WTC11 (cell line): ENCODE results near the gene LTBR.

Source experiments
- CTCF ChIP-seq: fragments of 200-600 bp; IDR thresholded peaks from 2 replicates; pipeline ENCODE4 v1.8.0; 2022; ENCODE audit warnings: antibody characterized with exemption
- ELF4 ChIP-seq: sonication (generic); formaldehyde crosslinking; IDR thresholded peaks from 2 replicates; pipeline ENCODE4 v1.8.1; 2022; ENCODE audit warnings: low read depth, mild to moderate bottlenecking, moderate library complexity, missing genetic modification reagents
- FOXP1 ChIP-seq: sonication (generic); formaldehyde crosslinking; IDR thresholded peaks from 2 replicates; pipeline ENCODE4 v1.8.0; 2022; ENCODE audit warnings: missing genetic modification reagents, mild to moderate bottlenecking, moderate library complexity, borderline replicate concordance
- GABPB1 ChIP-seq: sonication (generic); formaldehyde crosslinking; IDR thresholded peaks from 2 replicates; pipeline ENCODE4 v1.8.1; 2023; ENCODE audit warnings: mild to moderate bottlenecking, missing genetic modification reagents
- PRDM15 ChIP-seq: sonication (generic); formaldehyde crosslinking; IDR thresholded peaks from 2 replicates; pipeline ENCODE4 v1.8.0; 2022; ENCODE audit warnings: missing genetic modification reagents
- RELA ChIP-seq: sonication (generic); formaldehyde crosslinking; IDR thresholded peaks from 2 replicates; pipeline ENCODE4 v1.8.1; 2022; ENCODE audit warnings: missing genetic modification reagents, mild to moderate bottlenecking, borderline replicate concordance
- SP1 ChIP-seq: sonication (generic); formaldehyde crosslinking; conservative IDR thresholded peaks from 2 replicates; pipeline ENCODE4 v1.8.1; 2022; ENCODE audit warnings: missing genetic modification reagents
- TCF7 ChIP-seq: sonication (generic); formaldehyde crosslinking; IDR thresholded peaks from 2 replicates; pipeline ENCODE4 v1.8.0; 2022; ENCODE audit warnings: mild to moderate bottlenecking, low read depth, missing genetic modification reagents, moderate library complexity
- USF2 ChIP-seq: sonication (generic); formaldehyde crosslinking; IDR thresholded peaks from 2 replicates; pipeline ENCODE4 v1.8.1; 2023; ENCODE audit warnings: mild to moderate bottlenecking, missing genetic modification reagents, moderate library complexity

GRCh38 chr12:6361834-6362233 lies 22.1 kb upstream of the LTBR start:
- TF ChIP-seq CTCF (no peak), GABPB1 (CRISPR knock-in tag) (no peak), SP1 (CRISPR knock-in tag) (no peak), TCF7 (CRISPR knock-in tag) (no peak), USF2 (no peak), ELF4 (CRISPR knock-in tag) (no peak), RELA (CRISPR knock-in tag) (no peak), FOXP1 (CRISPR knock-in tag) (no peak), PRDM15 (CRISPR knock-in tag) (no peak)
